ENCODE data around the gene GHR.

GRCh38 chr5:42552597-42552996, 129.4 kb downstream of the GHR start:
- TF ChIP-seq, protein P1, sequence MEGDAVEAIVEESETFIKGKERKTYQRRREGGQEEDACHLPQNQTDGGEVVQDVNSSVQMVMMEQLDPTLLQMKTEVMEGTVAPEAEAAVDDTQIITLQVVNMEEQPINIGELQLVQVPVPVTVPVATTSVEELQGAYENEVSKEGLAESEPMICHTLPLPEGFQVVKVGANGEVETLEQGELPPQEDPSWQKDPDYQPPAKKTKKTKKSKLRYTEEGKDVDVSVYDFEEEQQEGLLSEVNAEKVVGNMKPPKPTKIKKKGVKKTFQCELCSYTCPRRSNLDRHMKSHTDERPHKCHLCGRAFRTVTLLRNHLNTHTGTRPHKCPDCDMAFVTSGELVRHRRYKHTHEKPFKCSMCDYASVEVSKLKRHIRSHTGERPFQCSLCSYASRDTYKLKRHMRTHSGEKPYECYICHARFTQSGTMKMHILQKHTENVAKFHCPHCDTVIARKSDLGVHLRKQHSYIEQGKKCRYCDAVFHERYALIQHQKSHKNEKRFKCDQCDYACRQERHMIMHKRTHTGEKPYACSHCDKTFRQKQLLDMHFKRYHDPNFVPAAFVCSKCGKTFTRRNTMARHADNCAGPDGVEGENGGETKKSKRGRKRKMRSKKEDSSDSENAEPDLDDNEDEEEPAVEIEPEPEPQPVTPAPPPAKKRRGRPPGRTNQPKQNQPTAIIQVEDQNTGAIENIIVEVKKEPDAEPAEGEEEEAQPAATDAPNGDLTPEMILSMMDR (conservative IDR thresholded peaks at IDR 0.05; ENCODE audit: low read length) = no peak
- no peak for TF ChIP-seq EZH2phosphoT487 (IDR thresholded peaks at IDR 0.05; ENCODE audit: borderline replicate concordance, low read depth, low read length)
